Caco-2 (cell line): ENCODE results near the gene RSPO4. TPM values are rescaled to one million over a fixed set of nuclear protein-coding genes. Genes with fewer than 3 reads are reported as not detected.

ENCODE experiments used
- BruUV-seq: library from RNA; stranded (reverse); fragments of 400-500 nt; replicated peaks from 2 replicates; lab custom pipeline; 2021; lab: Mats Ljungman, UMichigan
- CTCF ChIA-PET: fragments of 300-600 bp; sonication (Branson Sonifier 250); formaldehyde crosslinking; loops from one replicate; lab custom pipeline; 2022; ENCODE audit warnings: antibody characterized with exemption; lab: Charles Lee
- POLR2A ChIA-PET: fragments of 300-600 bp; sonication (Branson Sonifier 250); formaldehyde crosslinking; loops from one replicate; lab custom pipeline; 2022; ENCODE audit warnings: antibody characterized with exemption; lab: Charles Lee
- DNase-seq, 2 experiments: peaks; one replicate each; pipeline versions ENCODE4 v3.0.0 to v3.0.0-alpha.2; 2020 to 2022
- H3K27me3 ChIP-seq: replicated peaks from 2 replicates; pipeline ENCODE4 v1.6.0; 2011; ENCODE audit warnings: low read length; ENCODE audit not compliant: control insufficient read depth, insufficient read depth
- H3K36me3 ChIP-seq: 2 replicates; pipeline ENCODE4 v1.5.1; 2011; ENCODE audit warnings: low read length; ENCODE audit not compliant: control insufficient read depth, insufficient read depth
- H3K4me1 ChIP-seq: fragments of 250-450 bp; sonication (Bioruptor Pico); 2 replicates; pipeline ENCODE4 v1.5.1; 2020; ENCODE audit warnings: mild to moderate bottlenecking
- H3K4me3 ChIP-seq: 2 replicates; pipeline ENCODE4 v1.5.1; 2011; ENCODE audit warnings: low read depth, mild to moderate bottlenecking, control low read depth, low read length
- H3K9me3 ChIP-seq: fragments of 250-450 bp; sonication (Bioruptor Pico); 2 replicates; pipeline ENCODE4 v1.5.1; 2020; ENCODE audit warnings: mild to moderate bottlenecking, moderate library complexity
- H3K27ac Mint-ChIP-seq: one replicate; pipeline ENCODE4 v1.8.0; 2022; ENCODE audit warnings: mixed read lengths; ENCODE audit not compliant: unreplicated experiment
- H3K27me3 Mint-ChIP-seq: one replicate; pipeline ENCODE4 v1.8.0; 2022; ENCODE audit warnings: mixed read lengths; ENCODE audit not compliant: insufficient read depth, unreplicated experiment
- H3K36me3 Mint-ChIP-seq: one replicate; pipeline ENCODE4 v1.8.0; 2022; ENCODE audit warnings: mild to moderate bottlenecking, mixed read lengths; ENCODE audit not compliant: insufficient read depth, unreplicated experiment
- H3K4me1 Mint-ChIP-seq: one replicate; pipeline ENCODE4 v1.8.0; 2022; ENCODE audit warnings: low read depth, mixed read lengths; ENCODE audit not compliant: unreplicated experiment
- H3K4me3 Mint-ChIP-seq: one replicate; pipeline ENCODE4 v1.8.0; 2022; ENCODE audit warnings: mild to moderate bottlenecking, moderate library complexity, mixed read lengths; ENCODE audit not compliant: unreplicated experiment
- H3K9me3 Mint-ChIP-seq: one replicate; pipeline ENCODE4 v1.8.0; 2022; ENCODE audit warnings: mixed read lengths; ENCODE audit not compliant: unreplicated experiment
- CTCF ChIP-seq, 2 experiments: fragments of 200-600 bp in 1 of 2; IDR thresholded peaks; 1 replicate in 1 of 2; 2 replicates in 1 of 2; pipeline versions ENCODE4 v1.5.1 to v1.8.0; 2011 to 2022; ENCODE audit warnings: antibody characterized with exemption in 1 of 2, control low read depth in 1 of 2, inconsistent platforms in 1 of 2, low read depth in 1 of 2, low read length in 1 of 2, mild to moderate bottlenecking in 1 of 2, moderate library complexity in 1 of 2; ENCODE audit not compliant: insufficient read depth in 1 of 2, severe bottlenecking in 1 of 2, unreplicated experiment in 1 of 2
- intact Hi-C: fragments of 100-400 bp; cut with micrococcal nuclease; formaldehyde crosslinking; loops from one replicate; pipeline ENCODE4 v1.10.0; 2022; ENCODE audit not compliant: unreplicated experiment
- total RNA-seq: library from RNA; stranded (reverse); gene quantifications from 2 replicates; pipeline ENCODE4 v1.2.3, GENCODE V29; 2022

Gene RSPO4
- total RNA-seq, 1 experiment from 2014 or later: 0.41 TPM

DNA sequence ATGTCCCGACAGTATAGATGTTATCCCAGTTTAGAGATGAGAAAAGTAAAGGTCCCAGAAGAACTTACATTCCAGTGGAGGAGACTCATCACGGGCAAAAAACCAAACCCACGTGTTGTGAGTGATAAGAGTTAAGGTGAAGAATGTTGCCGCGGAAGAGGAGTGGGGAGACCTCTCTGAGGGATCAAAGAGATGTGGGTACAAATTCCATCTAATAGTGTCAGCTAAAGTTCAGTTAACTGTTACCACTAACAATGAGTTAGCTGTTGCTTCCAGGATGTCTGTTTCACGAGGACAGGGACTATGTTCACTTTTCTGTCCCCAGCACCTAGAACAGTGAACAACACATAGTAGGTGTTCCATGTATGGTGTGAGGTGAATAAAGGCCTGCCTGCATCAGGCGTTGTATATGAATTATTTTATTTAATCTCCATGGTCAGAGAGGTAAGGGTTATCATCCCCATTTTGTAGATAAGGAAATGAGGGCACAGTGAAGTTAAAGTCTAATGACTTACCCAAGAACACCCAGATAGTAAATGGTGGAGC, 39.8 kb upstream of the RSPO4 start:
- peaks cover 7% of the 10 kb centered on the region for H3K4me1 Mint-ChIP-seq

GRCh38 chr20:1038205-1038604, 36.1 kb upstream of the RSPO4 start:
- Mint-ChIP-seq H3K4me3 (no peak overlapping the region), H3K27ac (no peak overlapping the region), H3K36me3 (no peaks in the 10 kb centered on the region), H3K9me3 (no peaks in the 10 kb centered on the region), H3K27me3 (peaks cover 14% of the 10 kb centered on the region), H3K4me1 (peaks cover 7% of the 10 kb centered on the region)
- BruUV-seq: no TSS peak
- no peak for DNase-seq
- ChIA-PET CTCF (no interaction called here), POLR2A (no interaction called here)
- intact Hi-C loops: no loop called here
- Histone ChIP-seq H3K9me3 (0 out of 2 replicates have a peak, but pooled peaks cover 3% of the 10 kb centered on the region), H3K36me3 (no peaks in the 10 kb centered on the region), H3K4me3 (no peak overlapping the region), H3K27me3 (no peaks in the 10 kb centered on the region), H3K4me1 (peaks cover 6% of the 10 kb centered on the region; the same call in 1 of the 2 replicates)
- no peak for TF ChIP-seq CTCF (IDR thresholded peaks at IDR 0.05; ENCODE audit: insufficient read depth in 1 of 2, low read depth in 1 of 2, low read length in 1 of 2, severe bottlenecking in 1 of 2, unreplicated experiment in 1 of 2)

More for the DNA sequence above, 39.8 kb upstream of the RSPO4 start:
- ChIA-PET POLR2A (no interaction called here), CTCF (no interaction called here)
- H3K9me3 Mint-ChIP-seq: no peaks in the 10 kb centered on the region
- no TSS peak for BruUV-seq
- H3K4me3 Mint-ChIP-seq: no peak overlapping the region
- H3K9me3 ChIP-seq: no peaks in the 10 kb centered on the region
- H3K36me3 ChIP-seq: no peaks in the 10 kb centered on the region
- no peak overlapping the region for H3K27ac Mint-ChIP-seq
- no peak overlapping the region for H3K4me3 ChIP-seq
- no peaks in the 10 kb centered on the region for H3K27me3 ChIP-seq
- H3K27me3 Mint-ChIP-seq: peaks cover 20% of the 10 kb centered on the region
- TF ChIP-seq CTCF (IDR thresholded peaks at IDR 0.05; ENCODE audit: insufficient read depth in 1 of 2, low read depth in 1 of 2, low read length in 1 of 2, severe bottlenecking in 1 of 2, unreplicated experiment in 1 of 2): no peak
- DNase-seq: no peak
- peaks cover 6% of the 10 kb centered on the region; the same call in 1 of the 2 replicates for H3K4me1 ChIP-seq
- no peaks in the 10 kb centered on the region for H3K36me3 Mint-ChIP-seq
- intact Hi-C loops: no loop called here

GRCh38 chr20:1037039-1037438, 34.9 kb upstream of the RSPO4 start:
- H3K27me3 Mint-ChIP-seq: peaks cover 16% of the 10 kb centered on the region
- H3K9me3 Mint-ChIP-seq: no peaks in the 10 kb centered on the region
- ChIA-PET CTCF (no interaction called here), POLR2A (no interaction called here)
- no peak for DNase-seq
- no peak for TF ChIP-seq CTCF (IDR thresholded peaks at IDR 0.05; ENCODE audit: insufficient read depth in 1 of 2, low read depth in 1 of 2, low read length in 1 of 2, severe bottlenecking in 1 of 2, unreplicated experiment in 1 of 2)
- Histone ChIP-seq H3K9me3 (0 out of 2 replicates have a peak, but pooled peaks cover 3% of the 10 kb centered on the region), H3K27me3 (no peaks in the 10 kb centered on the region), H3K4me1 (peaks cover 2% of the 10 kb centered on the region; the same call in 1 of the 2 replicates), H3K36me3 (no peaks in the 10 kb centered on the region), H3K4me3 (no peak overlapping the region)
- H3K4me3 Mint-ChIP-seq: no peak overlapping the region
- intact Hi-C loops: no loop called here
- H3K4me1 Mint-ChIP-seq: peaks cover 6% of the 10 kb centered on the region
- no peaks in the 10 kb centered on the region for H3K36me3 Mint-ChIP-seq
- H3K27ac Mint-ChIP-seq: no peak overlapping the region
- BruUV-seq: no TSS peak
